Measurements from ENCODE around the gene NARF. TPM values are rescaled to one million over a fixed set of nuclear protein-coding genes. Genes with fewer than 3 reads are reported as not detected.

NARF gene
- total and polyA plus RNA-seq, 2 donors (not counting 1 experiment from before 2014, with no cell fraction given) = 92.4 to 103 TPM

Small RNA genes lying within 50 kb of the gene (small RNA-seq; reads per million reads assigned to genes)
- gene RF00019 (ENCODE audit: insufficient read length, low read depth, low replicate concordance) = not detected

Other genes starting within 250 kb of the NARF start
- gene CCDC57, start 245.9 kb upstream of the NARF start, total RNA-seq = 67.2 and 82.0 TPM in 2 replicates
- 34.2 and 49.7 TPM in 2 replicates for gene CCDC57, start 245.9 kb upstream of the NARF start, polyA plus RNA-seq
- 65.2 and 65.7 TPM in 2 replicates for gene SLC16A3, start 229.7 kb upstream of the NARF start, total RNA-seq
- gene SLC16A3, start 229.7 kb upstream of the NARF start, polyA plus RNA-seq = 13.9 and 14.9 TPM in 2 replicates
- 241 and 258 TPM in 2 replicates for gene CSNK1D, start 185.0 kb upstream of the NARF start, total RNA-seq
- gene CSNK1D, start 185.0 kb upstream of the NARF start, polyA plus RNA-seq = 196 and 260 TPM in 2 replicates
- 0.58 and 0.67 TPM in 2 replicates for gene CD7, start 141.1 kb upstream of the NARF start, total RNA-seq
- gene CD7, start 141.1 kb upstream of the NARF start, polyA plus RNA-seq = 1.3 and 3.2 TPM in 2 replicates
- gene SECTM1, start 125.0 kb upstream of the NARF start, total RNA-seq = 0.17 TPM in 1 of 2 replicates, not detected in the other
- 0.22 and 1.2 TPM in 2 replicates for gene SECTM1, start 125.0 kb upstream of the NARF start, polyA plus RNA-seq
- not detected in 2 replicates for gene TEX19, start 99.5 kb upstream of the NARF start, total RNA-seq
- not detected in 2 replicates for gene TEX19, start 99.5 kb upstream of the NARF start, polyA plus RNA-seq
- not detected in 2 replicates for gene UTS2R, start 87.0 kb upstream of the NARF start, total RNA-seq
- 0.86 and 0.88 TPM in 2 replicates for gene UTS2R, start 87.0 kb upstream of the NARF start, polyA plus RNA-seq
- 128 TPM in 2 replicates for gene HEXD, start 40.4 kb upstream of the NARF start, total RNA-seq
- gene HEXD, start 40.4 kb upstream of the NARF start, polyA plus RNA-seq = 294 and 317 TPM in 2 replicates
- gene OGFOD3, start 40.2 kb upstream of the NARF start, total RNA-seq = 30.5 and 35.0 TPM in 2 replicates
- 16.9 and 22.6 TPM in 2 replicates for gene OGFOD3, start 40.2 kb upstream of the NARF start, polyA plus RNA-seq
- gene CYBC1, start 8.0 kb upstream of the NARF start, total RNA-seq = 569 and 578 TPM in 2 replicates
- gene CYBC1, start 8.0 kb upstream of the NARF start, polyA plus RNA-seq = 228 and 328 TPM in 2 replicates
- gene FOXK2, start 61.0 kb downstream of the NARF start, total RNA-seq = 62.7 and 64.3 TPM in 2 replicates
- gene FOXK2, start 61.0 kb downstream of the NARF start, polyA plus RNA-seq = 16.5 and 19.7 TPM in 2 replicates
- gene WDR45B, start 189.7 kb downstream of the NARF start, total RNA-seq = 63.3 and 72.7 TPM in 2 replicates
- 54.3 and 84.9 TPM in 2 replicates for gene WDR45B, start 189.7 kb downstream of the NARF start, polyA plus RNA-seq
- gene RAB40B, start 240.0 kb downstream of the NARF start, total RNA-seq = 4.7 and 4.9 TPM in 2 replicates
- gene RAB40B, start 240.0 kb downstream of the NARF start, polyA plus RNA-seq = 2.4 and 8.0 TPM in 2 replicates